GM19328 (cell line): ENCODE measurements around the gene DPM1.
"Not testable (repeated sequence)": the region's sequence is repeated elsewhere in the genome, so short reads cannot be mapped to it uniquely, and the experiment has no call there.

ENCODE experiments used
- ATAC-seq: cut with Tn5 transposase; IDR thresholded peaks from one replicate; pipeline ENCODE4 v1.9.1; 2021; ENCODE audit warnings: mild to moderate bottlenecking, moderate library complexity; ENCODE audit not compliant: unreplicated experiment

The DPM1 gene

GRCh38 chr20:50980071-50980681 is 21.8 kb upstream of the DPM1 start:
- ATAC-seq, result no peak

DNA sequence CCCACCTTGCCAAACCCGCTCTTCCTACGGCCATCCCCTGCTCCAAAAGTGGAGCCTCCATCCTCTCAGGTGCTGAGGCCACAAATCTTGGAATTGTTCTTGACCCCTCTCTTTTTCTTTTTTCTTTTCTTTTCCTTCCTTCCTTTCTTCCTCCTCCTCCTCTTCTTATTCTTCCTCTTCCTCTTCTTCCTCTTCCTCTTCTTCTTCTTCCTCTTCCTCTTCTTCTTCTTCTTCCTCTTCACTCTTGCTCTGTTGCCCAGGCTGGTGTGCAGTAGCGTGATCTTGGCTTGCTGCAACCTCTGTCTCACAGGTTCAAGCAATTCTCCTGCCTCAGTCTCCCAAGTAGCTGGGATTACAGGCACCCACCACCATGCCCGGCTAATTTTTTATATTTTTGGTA is 20.2 kb upstream of the DPM1 start:
- ATAC-seq, result not testable (repeated sequence)

DNA sequence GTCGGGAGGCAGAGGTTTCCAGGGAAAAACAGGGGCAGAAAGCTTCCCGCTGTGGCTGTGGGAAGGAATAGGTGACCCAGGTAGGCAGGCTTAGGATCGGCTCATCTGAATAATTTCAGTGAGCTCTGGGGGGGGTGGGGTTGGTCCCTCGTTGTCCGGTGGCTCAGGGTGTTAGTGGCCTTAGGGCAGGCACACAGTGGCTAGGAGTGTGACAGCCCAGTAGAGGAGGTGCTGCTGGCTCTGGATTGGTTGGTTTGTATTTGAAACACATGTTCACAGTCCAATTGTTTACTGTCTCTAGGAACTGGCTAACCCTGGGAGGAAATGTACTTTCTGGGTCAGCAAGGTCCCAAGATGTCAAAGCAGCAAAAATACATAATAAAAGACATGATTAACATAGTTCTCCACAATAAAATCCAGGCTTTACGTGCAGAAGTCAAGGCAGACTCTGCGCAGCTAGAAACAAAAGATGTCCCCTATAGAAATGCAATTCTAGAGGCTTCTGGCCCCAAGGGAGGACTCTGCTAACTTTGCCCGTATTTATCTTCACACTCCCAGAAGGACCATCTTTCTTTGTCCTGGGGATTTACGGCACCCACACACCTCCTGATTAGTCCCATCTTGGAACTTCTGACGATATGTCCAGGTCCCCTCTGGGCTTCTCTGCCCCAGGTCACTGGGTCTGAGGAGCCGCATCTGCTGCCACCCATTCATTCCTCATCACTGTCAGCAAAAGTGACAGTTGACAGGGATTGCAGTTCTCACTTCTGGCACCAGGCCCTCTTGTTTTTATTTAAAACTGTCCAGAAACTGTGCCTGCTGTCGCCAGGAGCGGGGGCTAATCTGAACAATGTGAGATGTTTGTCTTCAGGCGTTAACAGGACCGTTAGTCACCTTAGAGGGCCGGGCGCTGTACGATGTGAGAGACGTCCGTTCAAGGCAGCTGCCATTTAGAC is 19.0 kb upstream of the DPM1 start:
- ATAC-seq, result no peak

GRCh38 chr20:50975701-50976330 is 17.5 kb upstream of the DPM1 start:
- ATAC-seq, result no peak

DNA sequence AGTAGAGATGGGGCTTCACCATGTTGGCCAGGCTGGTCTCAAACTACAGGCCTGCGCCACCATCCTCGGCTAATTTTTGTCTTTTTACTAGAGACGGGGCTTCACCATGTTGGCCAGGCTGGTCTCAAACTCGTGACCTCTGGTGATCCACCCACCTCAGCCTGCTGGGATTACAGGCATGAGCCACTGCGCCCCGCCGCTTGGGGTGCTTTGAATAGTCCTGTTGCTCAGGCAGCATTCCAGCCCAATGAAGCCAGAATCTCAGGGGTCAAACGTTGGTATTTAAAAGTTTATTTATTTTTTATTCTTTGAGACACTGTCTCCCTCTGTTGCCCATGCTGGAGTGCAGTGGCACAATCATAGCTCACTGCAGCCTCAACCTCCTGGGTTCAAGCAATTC is 11.6 kb upstream of the DPM1 start:
- no peak for ATAC-seq

- no peak for ATAC-seq
Observed at GRCh38 chr20:50969435-50969834, 11.1 kb upstream of the DPM1 start.

- no peak for ATAC-seq
Observed at GRCh38 chr20:50968289-50968688, 10.0 kb upstream of the DPM1 start.

DNA sequence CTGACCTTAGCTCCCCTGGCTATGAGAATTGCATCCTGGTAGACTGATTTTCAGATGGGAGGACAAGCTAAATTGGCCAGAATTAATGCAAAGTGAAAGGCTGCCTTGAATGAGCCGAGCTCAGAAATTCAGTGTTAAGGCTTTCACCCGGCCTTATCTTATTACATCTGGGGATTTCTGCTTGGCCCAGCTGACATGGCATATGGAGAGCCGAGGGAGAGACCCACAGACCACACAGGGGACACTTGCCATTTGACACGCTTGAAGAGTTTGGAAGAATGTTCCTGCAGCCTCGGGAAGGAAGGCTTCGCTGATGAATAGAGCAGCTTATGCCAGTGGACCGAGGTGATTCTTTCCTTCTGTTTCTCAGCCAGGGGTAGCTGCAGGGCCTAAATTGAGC is 9.3 kb upstream of the DPM1 start:
- ATAC-seq, result no peak

DNA sequence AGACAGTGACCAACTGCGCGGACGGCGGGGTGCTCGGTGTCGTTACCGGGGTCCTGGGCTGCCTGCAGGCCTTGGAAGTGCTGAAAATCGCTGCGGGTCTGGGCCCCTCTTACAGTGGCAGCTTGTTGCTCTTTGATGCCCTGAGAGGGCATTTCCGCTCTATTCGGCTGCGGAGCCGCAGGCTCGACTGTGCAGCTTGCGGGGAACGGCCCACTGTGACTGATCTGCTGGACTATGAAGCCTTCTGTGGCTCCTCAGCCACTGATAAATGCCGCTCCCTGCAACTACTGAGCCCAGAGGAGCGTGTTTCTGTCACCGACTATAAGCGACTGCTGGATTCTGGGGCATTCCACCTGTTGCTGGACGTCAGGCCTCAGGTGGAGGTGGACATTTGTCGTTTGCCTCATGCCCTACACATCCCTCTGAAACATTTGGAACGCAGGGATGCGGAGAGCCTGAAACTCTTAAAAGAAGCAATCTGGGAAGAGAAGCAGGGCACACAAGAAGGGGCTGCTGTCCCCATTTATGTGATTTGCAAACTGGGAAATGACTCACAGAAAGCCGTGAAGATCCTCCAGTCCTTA is 1.3 kb upstream of the DPM1 start:
- ATAC-seq, result no peak

DNA sequence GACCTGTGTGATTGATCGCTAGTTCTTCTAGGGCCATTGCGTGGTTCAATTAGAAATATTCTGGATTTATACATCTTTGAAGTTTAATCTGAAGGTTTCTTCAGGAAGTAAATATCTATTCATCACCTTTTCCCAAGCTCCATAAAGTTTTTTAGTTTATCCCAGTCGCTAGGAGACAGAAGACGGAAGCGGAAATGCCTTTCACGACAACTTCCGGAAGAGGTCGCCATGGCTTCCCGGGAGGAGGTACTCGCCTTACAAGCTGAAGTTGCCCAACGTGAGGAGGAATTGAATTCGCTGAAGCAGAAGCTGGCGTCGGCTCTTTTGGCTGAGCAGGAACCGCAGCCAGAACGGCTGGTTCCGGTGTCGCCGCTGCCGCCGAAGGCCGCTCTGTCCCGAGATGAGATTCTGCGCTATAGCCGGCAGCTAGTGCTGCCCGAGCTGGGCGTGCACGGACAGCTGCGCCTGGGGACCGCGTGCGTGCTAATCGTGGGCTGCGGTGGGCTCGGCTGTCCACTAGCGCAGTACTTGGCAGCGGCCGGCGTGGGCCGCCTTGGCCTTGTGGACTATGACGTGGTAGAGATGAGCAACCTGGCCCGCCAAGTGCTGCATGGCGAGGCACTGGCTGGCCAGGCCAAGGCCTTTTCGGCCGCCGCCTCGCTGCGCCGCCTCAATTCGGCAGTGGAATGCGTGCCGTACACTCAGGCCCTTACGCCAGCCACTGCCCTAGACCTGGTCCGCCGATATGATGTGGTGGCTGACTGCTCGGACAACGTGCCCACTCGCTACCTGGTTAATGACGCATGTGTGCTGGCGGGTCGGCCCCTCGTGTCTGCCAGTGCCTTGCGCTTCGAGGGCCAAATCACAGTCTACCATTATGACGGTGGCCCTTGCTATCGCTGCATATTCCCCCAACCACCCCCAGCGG is 547 bp upstream of the DPM1 start, which contains the start of gene MOCS3:
TSS of gene MOCS3 (plus strand) at position 204 of the 928 bp plus-strand sequence. CDS start at position 229, 25 bp downstream.
- ATAC-seq, result peak; percentile 72

- ATAC-seq, result no peak
Observed at GRCh38 chr20:50957276-50957675, 1.1 kb downstream of the DPM1 start.

DNA sequence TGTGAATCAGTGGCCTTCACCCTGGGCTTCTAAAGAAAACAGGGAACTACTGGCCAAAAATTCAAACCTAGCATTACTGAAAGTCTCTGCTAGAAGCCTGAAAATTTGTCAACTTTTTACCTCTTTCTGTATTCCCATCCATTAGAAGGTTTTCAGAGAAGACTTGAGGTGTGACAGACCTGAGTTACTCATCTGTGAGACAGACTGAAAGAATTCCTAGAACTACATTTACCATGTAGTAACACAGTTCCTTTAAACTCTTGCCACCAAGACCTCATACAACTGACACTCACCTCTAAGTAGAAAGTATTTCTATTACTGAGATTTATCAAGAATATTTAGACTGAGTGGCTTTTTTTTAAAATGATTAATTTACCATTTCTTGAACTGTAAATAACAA is 4.5 kb downstream of the DPM1 start:
- no peak for ATAC-seq

- no peak for ATAC-seq
Observed at GRCh38 chr20:50953196-50953595, 5.1 kb downstream of the DPM1 start.

GRCh38 chr20:50948132-50948785 is 10.1 kb downstream of the DPM1 start:
- ATAC-seq, result no peak

GRCh38 chr20:50943069-50943468 is 15.3 kb downstream of the DPM1 start:
- ATAC-seq, result no peak

DNA sequence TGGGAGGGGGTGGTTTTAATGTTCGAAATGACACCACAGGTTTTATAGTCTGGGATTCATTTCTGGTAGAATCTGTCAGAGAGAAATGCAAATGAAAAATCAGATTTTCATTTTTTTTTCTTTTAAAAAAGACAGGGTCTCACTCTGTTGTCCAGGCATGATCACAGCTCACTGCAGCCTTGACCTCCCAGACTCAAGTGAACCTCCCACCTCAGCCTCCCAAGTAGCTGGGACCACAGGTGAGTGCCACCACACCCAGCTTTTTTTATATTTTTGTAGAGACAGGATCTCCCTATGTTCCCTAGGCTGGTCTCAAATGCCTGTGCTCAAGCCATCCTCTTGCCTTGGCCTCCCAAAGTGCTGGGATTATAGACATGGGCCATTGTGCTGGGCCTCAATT is 24.7 kb downstream of the DPM1 start:
- ATAC-seq, result no peak

DNA sequence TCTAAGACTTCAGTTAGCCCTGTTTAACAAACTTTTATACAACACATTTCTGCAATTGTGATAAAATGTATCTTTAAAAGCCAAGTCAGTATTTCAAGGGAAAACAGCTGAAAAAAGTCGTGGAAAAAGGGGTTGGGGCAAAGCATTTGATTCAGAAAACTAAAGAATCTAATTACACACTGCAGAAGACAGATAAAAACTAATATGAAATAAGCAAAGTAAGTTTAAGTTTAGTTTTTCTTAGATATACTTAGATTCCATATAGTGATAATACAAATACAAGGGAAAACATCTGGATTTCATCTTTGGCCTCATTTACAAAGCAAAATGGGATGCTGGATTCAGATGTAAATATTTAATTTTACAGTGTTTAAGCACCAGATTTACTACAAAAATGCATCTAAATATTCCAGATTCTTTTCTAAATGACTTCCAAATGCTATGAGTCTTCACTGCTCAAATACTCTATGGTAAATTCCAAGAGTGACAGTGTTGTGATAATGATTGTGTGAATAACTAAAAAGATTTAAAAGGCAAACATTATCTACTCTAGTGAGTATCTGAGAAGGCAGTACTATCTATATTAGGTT is 25.5 kb downstream of the DPM1 start:
- ATAC-seq, result no peak

- no peak for ATAC-seq
Observed at GRCh38 chr20:50932016-50932485, 26.3 kb downstream of the DPM1 start.

DNA sequence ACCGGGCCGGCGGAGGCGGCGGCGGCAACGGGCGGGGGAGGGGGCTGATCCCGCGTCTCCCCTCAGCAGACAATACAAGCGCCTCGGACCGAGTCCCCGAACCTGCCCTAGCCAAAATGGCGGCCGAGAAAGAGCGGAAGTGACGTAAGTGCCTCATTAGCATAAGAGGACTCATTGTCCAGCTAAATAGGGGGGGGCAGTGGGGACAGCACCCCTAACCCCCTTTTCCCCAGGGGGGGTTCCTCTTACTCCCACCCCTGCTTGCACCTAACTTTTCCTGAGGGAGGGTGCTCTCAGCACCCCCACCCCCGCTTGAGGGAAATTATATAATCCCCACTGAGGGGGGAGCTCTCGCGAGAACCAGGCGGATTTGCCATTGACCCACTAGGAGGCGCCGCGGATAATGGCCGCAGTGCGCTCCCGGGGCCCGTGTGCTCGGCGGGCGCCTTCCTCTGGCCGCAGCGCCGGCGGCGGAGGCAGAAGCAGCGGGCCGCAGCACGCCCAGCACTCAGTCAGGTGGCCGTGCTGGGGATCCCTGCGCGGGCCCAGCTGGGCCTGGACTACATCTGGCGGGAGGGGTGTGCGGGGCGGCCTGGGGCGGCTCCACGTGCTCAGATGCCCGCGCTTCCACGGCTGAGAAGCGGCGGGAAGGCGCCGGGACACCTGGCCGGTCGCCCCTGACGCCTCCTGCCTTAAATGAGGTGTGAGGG is 26.9 kb downstream of the DPM1 start, which contains the start of gene ADNP:
TSS of gene ADNP (minus strand) at position 132 of the 710 bp plus-strand sequence. CDS start 27,441 bp downstream, outside the sequence.
- ATAC-seq, result peak; percentile 46
